GM23248 (cell line): ENCODE results near the gene MRGPRX2. TPM values are rescaled to one million over a fixed set of nuclear protein-coding genes. Genes with fewer than 3 reads are reported as not detected.

Experiments used
- DNase-seq: peaks from one replicate; pipeline ENCODE4 v3.0.0-alpha.2; 2015
- H2AFZ ChIP-seq: fragments of 200-600 bp; sonication (generic); 2 replicates; pipeline ENCODE4 v1.6.1; 2016; ENCODE audit warnings: antibody characterized with exemption
- H3F3A ChIP-seq: fragments of 200-600 bp; sonication (generic); 2 replicates; pipeline ENCODE4 v1.6.1; 2016; ENCODE audit warnings: mild to moderate bottlenecking, antibody characterized with exemption, mixed run types; ENCODE audit not compliant: insufficient read depth
- H3K27ac ChIP-seq: fragments of 200-600 bp; sonication (generic); 2 replicates; pipeline ENCODE4 v1.5.1; 2016; ENCODE audit warnings: mild to moderate bottlenecking
- H3K27me3 ChIP-seq: fragments of 200-600 bp; sonication (generic); replicated peaks from 2 replicates; pipeline ENCODE4 v1.6.1; 2016; ENCODE audit warnings: mild to moderate bottlenecking; ENCODE audit not compliant: insufficient read depth
- H3K36me3 ChIP-seq: fragments of 200-600 bp; sonication (generic); 2 replicates; pipeline ENCODE4 v1.6.1; 2016; ENCODE audit warnings: low read depth, mild to moderate bottlenecking
- H3K4me1 ChIP-seq: fragments of 200-600 bp; sonication (generic); 2 replicates; pipeline ENCODE4 v1.6.1; 2016; ENCODE audit warnings: mild to moderate bottlenecking; ENCODE audit not compliant: insufficient read depth
- H3K4me2 ChIP-seq: fragments of 200-600 bp; sonication (generic); one replicate; pipeline ENCODE4 v1.6.1; 2016; ENCODE audit warnings: mild to moderate bottlenecking; ENCODE audit not compliant: unreplicated experiment
- H3K4me3 ChIP-seq: fragments of 200-600 bp; sonication (generic); 2 replicates; pipeline ENCODE4 v1.5.1; 2016; ENCODE audit warnings: mild to moderate bottlenecking
- H3K79me2 ChIP-seq: fragments of 200-600 bp; sonication (generic); 2 replicates; pipeline ENCODE4 v1.6.1; 2016; ENCODE audit warnings: mild to moderate bottlenecking; ENCODE audit not compliant: insufficient read depth
- H3K9ac ChIP-seq: fragments of 200-600 bp; sonication (generic); 2 replicates; pipeline ENCODE4 v1.6.1; 2016; ENCODE audit warnings: mild to moderate bottlenecking
- H3K9me2 ChIP-seq: fragments of 200-600 bp; sonication (generic); 2 replicates; pipeline ENCODE4 v1.6.1; 2016; ENCODE audit warnings: mixed run types, mild to moderate bottlenecking, moderate library complexity; ENCODE audit not compliant: insufficient read depth
- H3K9me3 ChIP-seq: fragments of 200-600 bp; sonication (generic); one replicate; pipeline ENCODE4 v1.6.1; 2017; ENCODE audit warnings: low read depth
- H4K20me1 ChIP-seq: fragments of 200-600 bp; sonication (generic); 2 replicates; pipeline ENCODE4 v1.6.0; 2016; ENCODE audit not compliant: insufficient read depth
- EZH2 ChIP-seq: fragments of 200-600 bp; sonication (generic); IDR thresholded peaks from 2 replicates; pipeline ENCODE4 v1.6.1; 2018; ENCODE audit warnings: antibody characterized with exemption, mild to moderate bottlenecking; ENCODE audit not compliant: insufficient read depth, poor library complexity, severe bottlenecking
- EZH2phosphoT487 ChIP-seq: fragments of 200-600 bp; sonication (generic); IDR thresholded peaks from 2 replicates; pipeline ENCODE4 v1.6.1; 2018; ENCODE audit warnings: antibody characterized with exemption, moderate library complexity, mild to moderate bottlenecking, low read depth; ENCODE audit not compliant: insufficient read depth
- WGBS, 2 experiments: methylation state at CpG; one replicate each; pipeline ENCODE4 v1.1.6; 2015 to 2017; ENCODE audit warnings: low lambda C conversion rate in 2 of 2, low coverage in 1 of 2; ENCODE audit errors: missing lambda C conversion rate in 2 of 2; 5-methylcytosine and 5-hydroxymethylcytosine counted together
- in situ Hi-C: fragments of 300-500 bp; cut with MboI; formaldehyde crosslinking; loops from 2 replicates; pipeline ENCODE4 v1.15.0; 2020
- polyA plus RNA-seq: library from polyadenylated mRNA; unstranded; fragments of >200 nt; fragmentation: Nextera tagmentation; extraction: Ambion mirVana; gene quantifications from 2 replicates; pipeline ENCODE4 v1.2.1, GENCODE V29; 2016
- total RNA-seq: library from RNA; depleted of rRNA; stranded (reverse); fragments of >200 nt; shearing (Covaris generic); gene quantifications from 2 replicates; pipeline ENCODE4 v1.2.3, GENCODE V29; 2014

Gene MRGPRX2
- total and polyA plus RNA-seq, 2 experiments from 2014 or later: not detected

DNA sequence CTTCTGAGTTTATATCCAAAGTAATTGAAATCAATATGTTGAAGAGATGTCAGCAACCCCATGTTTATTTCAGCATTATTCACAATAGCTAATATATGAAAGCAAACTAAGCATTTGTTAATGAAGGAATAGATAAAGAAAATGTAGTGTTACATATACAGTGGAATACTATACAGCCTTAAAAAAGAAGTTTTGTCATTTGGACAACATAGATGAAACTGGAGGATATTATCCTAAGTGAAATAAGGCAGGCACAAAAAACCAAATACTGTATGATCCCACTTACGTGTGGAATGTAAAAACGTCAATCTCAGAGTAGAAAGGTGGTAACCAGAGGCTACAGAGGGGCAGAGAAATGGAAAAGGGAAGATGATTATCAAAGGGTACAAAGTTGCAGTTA lies 10.2 kb downstream of the MRGPRX2 start:
- Histone ChIP-seq H3F3A (no peaks in the 10 kb centered on the region), H4K20me1 (no peaks in the 10 kb centered on the region), H3K36me3 (no peaks in the 10 kb centered on the region), H3K4me2 (no peak overlapping the region), H3K4me1 (no peaks in the 10 kb centered on the region), H3K9me2 (no peaks in the 10 kb centered on the region), H3K9me3 (no peaks in the 10 kb centered on the region), H3K79me2 (no peaks in the 10 kb centered on the region), H3K27ac (no peak overlapping the region), H3K4me3 (no peak overlapping the region), H3K27me3 (peaks cover 14% of the 10 kb centered on the region), H3K9ac (no peak overlapping the region), H2AFZ (no peak overlapping the region)
- in situ Hi-C loops: loop anchor here (25.0 kb wide), 1 partner anchor 1112 kb away; the partner anchor contains the start of gene DBX1
- no peak for TF ChIP-seq EZH2
- TF ChIP-seq EZH2phosphoT487: no peak
- 35 to 37% methylated on average over 2 of the region's 2 CpGs for WGBS, 2 experiments
- no peak for DNase-seq

DNA sequence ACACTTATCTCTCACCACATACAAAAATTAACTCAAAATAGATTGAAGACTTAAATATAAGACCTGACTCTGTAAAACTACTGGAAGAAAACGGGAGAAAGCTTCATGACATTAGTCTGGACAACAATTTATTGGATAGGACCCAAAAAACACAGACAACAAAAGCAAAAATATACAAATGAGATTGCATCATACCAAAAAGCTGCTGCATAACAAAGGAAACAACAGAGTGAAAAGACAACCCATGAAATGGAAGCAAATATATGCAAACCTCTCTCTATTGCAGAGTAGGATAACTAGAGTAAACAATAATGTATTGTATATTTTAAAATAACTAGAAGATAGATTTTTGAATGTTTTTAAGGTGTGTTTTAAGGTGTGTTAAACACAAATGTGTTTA lies 11.2 kb downstream of the MRGPRX2 start:
- Histone ChIP-seq H3K9me3 (no peaks in the 10 kb centered on the region), H3K27me3 (peaks cover 5% of the 10 kb centered on the region; the same call in 1 of the 2 replicates), H2AFZ (no peak overlapping the region), H3K27ac (no peak overlapping the region), H3K9ac (no peak overlapping the region), H3K4me2 (no peak overlapping the region), H3K79me2 (no peaks in the 10 kb centered on the region), H3K9me2 (no peaks in the 10 kb centered on the region), H3K4me1 (no peaks in the 10 kb centered on the region), H3F3A (no peaks in the 10 kb centered on the region), H4K20me1 (no peaks in the 10 kb centered on the region), H3K4me3 (no peak overlapping the region), H3K36me3 (no peaks in the 10 kb centered on the region)
- no peak for TF ChIP-seq EZH2
- TF ChIP-seq EZH2phosphoT487: no peak
- WGBS, 2 experiments: 0% methylated on average over 1 of the region's 1 CpG
- DNase-seq: no peak
- in situ Hi-C loops: no loop called here

DNA sequence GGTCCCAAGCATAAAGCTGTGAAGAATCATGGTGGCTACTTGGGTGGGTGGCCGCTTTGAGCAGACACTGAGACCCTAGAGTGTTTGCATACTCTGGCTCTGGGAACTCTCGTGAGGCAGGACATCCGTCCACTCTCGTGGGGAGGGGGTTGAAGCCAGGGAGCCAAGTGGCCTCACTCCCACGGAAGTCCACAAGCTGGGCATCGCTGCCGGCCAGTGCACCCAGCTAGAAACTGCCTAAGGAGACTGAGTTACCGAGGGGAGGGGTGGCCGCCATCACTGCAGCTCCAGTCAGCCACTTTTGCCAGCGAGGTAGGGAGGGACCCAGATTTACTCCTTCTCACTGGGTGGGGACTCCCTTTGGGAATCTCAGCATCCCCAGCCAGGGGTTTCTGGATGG lies 20.5 kb downstream of the MRGPRX2 start:
- H4K20me1 ChIP-seq: no peaks in the 10 kb centered on the region
- H2AFZ ChIP-seq: no peak overlapping the region
- H3K4me1 ChIP-seq: no peaks in the 10 kb centered on the region
- in situ Hi-C loops: no loop called here
- 47 to 49% methylated on average over 10 of the region's 10 CpGs for WGBS, 2 experiments
- TF ChIP-seq EZH2: no peak
- no peak for TF ChIP-seq EZH2phosphoT487
- no peak overlapping the region for H3K27ac ChIP-seq
- no peak for DNase-seq
- no peaks in the 10 kb centered on the region for H3F3A ChIP-seq
- no peak overlapping the region for H3K9ac ChIP-seq
- no peaks in the 10 kb centered on the region for H3K9me2 ChIP-seq
- no peak overlapping the region for H3K4me2 ChIP-seq
- no peak overlapping the region for H3K4me3 ChIP-seq
- peaks cover 7% of the 10 kb centered on the region for H3K27me3 ChIP-seq
- no peaks in the 10 kb centered on the region for H3K9me3 ChIP-seq
- no peaks in the 10 kb centered on the region for H3K36me3 ChIP-seq
- no peaks in the 10 kb centered on the region for H3K79me2 ChIP-seq

DNA sequence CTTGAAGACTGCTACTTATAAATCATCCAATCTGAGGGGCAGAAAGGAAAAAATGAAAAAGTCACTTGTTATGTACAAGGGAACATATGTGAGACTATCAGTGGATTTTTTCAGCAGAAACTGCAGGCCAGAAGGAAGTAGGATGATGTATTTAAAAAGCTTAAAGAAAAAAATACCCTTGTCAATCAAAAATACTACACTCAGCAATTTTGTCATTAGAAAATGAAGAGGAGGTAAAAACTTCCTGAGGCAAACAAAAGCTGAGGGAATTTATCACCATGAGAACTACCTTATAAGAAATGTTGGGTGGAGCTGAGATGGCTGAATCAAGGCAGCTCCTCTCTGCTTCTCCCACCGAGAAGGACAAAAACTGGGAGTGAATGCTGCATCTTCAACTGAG lies 21.1 kb downstream of the MRGPRX2 start:
- in situ Hi-C loops: no loop called here
- WGBS, 2 experiments: 29 to 54% methylated on average over 1 of the region's 1 CpG
- no peaks in the 10 kb centered on the region for H3K79me2 ChIP-seq
- H3K36me3 ChIP-seq: no peaks in the 10 kb centered on the region
- no peaks in the 10 kb centered on the region for H3F3A ChIP-seq
- H3K9ac ChIP-seq: no peak overlapping the region
- H4K20me1 ChIP-seq: no peaks in the 10 kb centered on the region
- no peak overlapping the region for H3K27ac ChIP-seq
- H3K27me3 ChIP-seq: peaks cover 7% of the 10 kb centered on the region
- no peaks in the 10 kb centered on the region for H3K4me1 ChIP-seq
- no peaks in the 10 kb centered on the region for H3K9me2 ChIP-seq
- no peak for TF ChIP-seq EZH2
- no peak for TF ChIP-seq EZH2phosphoT487
- no peaks in the 10 kb centered on the region for H3K9me3 ChIP-seq
- H3K4me2 ChIP-seq: no peak overlapping the region
- no peak overlapping the region for H2AFZ ChIP-seq
- no peak overlapping the region for H3K4me3 ChIP-seq
- DNase-seq: no peak

DNA sequence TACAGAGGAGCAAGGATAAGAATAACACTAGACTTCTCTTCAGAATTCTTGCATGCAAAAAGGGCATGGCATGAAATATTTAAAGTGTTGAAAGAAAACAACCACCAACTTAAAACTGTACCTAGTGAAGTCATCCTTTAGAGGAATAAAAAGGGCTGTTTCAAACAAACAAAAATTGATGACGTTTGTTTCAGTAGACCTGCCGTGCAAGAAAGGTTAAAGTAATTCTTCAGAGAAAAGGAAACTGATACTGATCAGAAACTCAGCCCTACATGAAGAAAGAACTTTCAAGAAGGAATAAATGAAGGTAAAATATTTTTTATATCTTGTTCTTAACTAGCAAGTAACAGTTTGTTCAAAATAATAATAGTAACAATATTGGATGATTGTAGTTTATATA lies 27.5 kb downstream of the MRGPRX2 start:
- H3K79me2 ChIP-seq: no peaks in the 10 kb centered on the region
- TF ChIP-seq EZH2phosphoT487 (no peak), EZH2 (no peak)
- peaks cover 7% of the 10 kb centered on the region for H3F3A ChIP-seq
- H3K4me1 ChIP-seq: peaks cover 4% of the 10 kb centered on the region
- no peak overlapping the region for H2AFZ ChIP-seq
- H3K9me2 ChIP-seq: no peaks in the 10 kb centered on the region
- DNase-seq: no peak
- H3K27ac ChIP-seq: no peak overlapping the region
- H3K27me3 ChIP-seq: peaks cover 7% of the 10 kb centered on the region; the same call in 1 of the 2 replicates
- in situ Hi-C loops: no loop called here
- no peak overlapping the region for H3K4me3 ChIP-seq
- 15 to 29% methylated on average over 2 of the region's 2 CpGs for WGBS, 2 experiments
- no peaks in the 10 kb centered on the region for H4K20me1 ChIP-seq
- H3K4me2 ChIP-seq: no peak overlapping the region
- H3K36me3 ChIP-seq: no peaks in the 10 kb centered on the region
- no peak overlapping the region for H3K9ac ChIP-seq
- H3K9me3 ChIP-seq: no peaks in the 10 kb centered on the region
